Left hindlimb (tissue), 1 donor: ENCODE results near the gene SERPINF2.
"Not testable (repeated sequence)": the region's sequence is repeated elsewhere in the genome, so short reads cannot be mapped to it uniquely, and the experiment has no call there.

Experiments
- DNase-seq: peaks from one replicate; pipeline ENCODE4 v3.0.0-alpha.2; 2018

The SERPINF2 gene

DNA sequence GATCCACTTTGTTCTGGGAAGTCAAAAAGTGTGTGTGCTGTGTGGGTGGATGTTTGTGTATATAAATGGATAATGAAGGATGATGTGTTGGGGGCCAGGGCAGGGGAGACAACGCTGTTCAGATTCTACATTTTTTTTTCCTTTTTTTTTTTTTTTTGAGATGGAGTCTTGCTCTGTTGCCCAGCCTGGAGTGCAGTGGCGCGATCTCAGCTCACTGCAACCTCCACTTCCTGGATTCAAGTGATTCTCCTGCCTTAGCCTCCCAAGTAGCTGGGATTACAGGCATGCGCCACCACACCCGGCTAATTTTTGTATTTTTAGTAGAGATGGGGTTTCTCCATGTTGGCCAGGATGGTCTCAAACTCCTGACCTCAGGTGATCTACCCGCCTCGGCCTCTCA is 22.0 kb downstream of the SERPINF2 start:
- DNase-seq = not testable (repeated sequence)

- no peak for DNase-seq
Measured at GRCh38 chr17:1765576-1765975, 22.9 kb downstream of the SERPINF2 start.

DNA sequence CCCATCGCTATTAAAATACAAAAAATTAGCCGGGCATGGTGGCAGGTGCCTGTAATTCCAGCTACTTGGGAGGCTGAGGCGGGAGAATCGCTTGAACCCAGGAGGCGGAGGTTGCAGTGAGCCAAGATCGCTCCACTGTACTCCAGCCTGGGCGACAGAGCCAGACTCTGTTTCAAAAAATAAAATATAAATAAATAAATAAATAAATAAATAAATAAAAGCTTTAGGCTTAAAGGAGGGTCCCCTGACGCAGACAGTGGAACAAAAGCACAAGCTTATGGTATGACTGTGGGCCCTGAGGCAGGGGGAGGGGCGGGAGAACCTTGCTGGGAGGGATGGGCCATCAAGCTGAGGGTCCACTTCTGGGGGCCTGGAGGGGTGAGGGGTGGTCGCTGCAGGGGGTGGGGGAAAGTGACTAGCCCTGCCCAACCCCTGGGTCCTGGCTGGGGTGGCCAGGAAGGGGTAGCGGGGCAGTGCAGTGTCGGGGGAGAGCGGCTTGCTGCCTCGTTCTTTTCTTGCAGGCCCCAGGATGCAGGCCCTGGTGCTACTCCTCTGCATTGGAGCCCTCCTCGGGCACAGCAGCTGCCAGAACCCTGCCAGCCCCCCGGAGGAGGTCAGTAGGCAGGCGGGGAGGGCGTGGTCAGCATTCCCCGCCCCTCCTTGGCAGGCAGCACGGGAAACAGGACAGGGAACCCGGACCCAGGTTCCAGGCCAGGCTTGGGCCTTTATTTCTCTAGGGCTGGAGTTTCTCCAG is 23.9 kb downstream of the SERPINF2 start:
- no peak for DNase-seq

GRCh38 chr17:1767358-1767757 is 24.7 kb downstream of the SERPINF2 start:
- DNase-seq = no peak

GRCh38 chr17:1769822-1770477 is 27.3 kb downstream of the SERPINF2 start:
- DNase-seq = no peak

GRCh38 chr17:1773000-1773695 is 30.5 kb downstream of the SERPINF2 start:
- not testable (repeated sequence) for DNase-seq

GRCh38 chr17:1773696-1774181 is 31.1 kb downstream of the SERPINF2 start:
- DNase-seq = no peak

DNA sequence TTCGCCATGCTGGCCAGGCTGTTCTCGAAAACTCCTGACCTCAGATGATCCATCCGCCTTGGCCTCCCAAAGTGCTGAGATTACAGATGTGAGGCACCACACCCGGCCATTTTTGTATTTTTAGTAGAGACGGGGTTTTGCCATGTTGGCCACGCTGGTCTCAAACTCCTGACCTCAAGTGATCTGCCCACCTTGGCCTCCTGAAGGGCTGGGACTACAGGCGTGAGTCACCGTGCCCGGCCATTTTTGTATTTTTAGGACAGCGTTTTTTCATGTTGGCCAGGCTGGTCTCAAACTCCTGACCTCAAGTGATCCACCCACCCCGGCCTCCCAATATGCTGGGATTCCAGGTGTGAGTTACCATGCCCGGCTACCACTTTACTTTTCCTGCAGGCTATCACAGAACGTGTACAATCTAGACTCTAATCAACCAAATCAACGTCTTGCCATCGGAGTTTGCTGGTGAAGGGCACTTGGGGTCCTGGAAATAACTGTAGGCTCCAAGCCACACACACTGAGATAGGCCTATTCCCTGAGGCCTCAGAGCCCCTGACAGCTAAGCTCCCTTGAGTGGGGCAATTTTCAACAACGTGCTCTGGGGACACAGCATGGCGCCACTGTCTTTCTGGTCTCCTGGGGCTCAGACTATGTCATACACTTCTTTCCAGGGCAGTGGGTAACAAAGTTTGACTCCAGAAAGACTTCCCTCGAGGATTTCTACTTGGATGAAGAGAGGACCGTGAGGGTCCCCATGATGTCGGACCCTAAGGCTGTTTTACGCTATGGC is 31.9 kb downstream of the SERPINF2 start:
- no peak for DNase-seq

- no peak for DNase-seq
Measured at GRCh38 chr17:1776328-1776727, 33.7 kb downstream of the SERPINF2 start.

DNA sequence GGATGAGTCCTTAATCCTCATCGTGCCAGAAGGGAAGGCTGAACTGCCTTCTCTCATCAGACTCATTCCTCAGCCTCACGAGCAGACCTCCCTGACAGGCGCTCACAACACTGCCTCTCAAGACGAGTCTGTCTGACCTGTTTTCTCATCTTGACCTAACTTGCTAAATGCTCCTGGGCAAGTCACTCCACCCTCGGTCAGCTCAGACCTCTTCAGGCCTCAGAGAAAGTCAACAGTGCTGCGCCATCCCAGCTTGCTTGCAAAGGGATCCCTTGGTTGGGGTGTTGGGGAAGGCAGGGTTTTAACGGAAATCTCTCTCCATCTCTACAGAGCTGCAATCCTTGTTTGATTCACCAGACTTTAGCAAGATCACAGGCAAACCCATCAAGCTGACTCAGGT is 34.2 kb downstream of the SERPINF2 start:
- no peak for DNase-seq

GRCh38 chr17:1779571-1780131 is 37.0 kb downstream of the SERPINF2 start:
- peak; percentile 92 for DNase-seq

GRCh38 chr17:1782171-1782567 is 39.5 kb downstream of the SERPINF2 start:
- DNase-seq = no peak

GRCh38 chr17:1783271-1783670 is 40.6 kb downstream of the SERPINF2 start:
- no peak for DNase-seq

DNA sequence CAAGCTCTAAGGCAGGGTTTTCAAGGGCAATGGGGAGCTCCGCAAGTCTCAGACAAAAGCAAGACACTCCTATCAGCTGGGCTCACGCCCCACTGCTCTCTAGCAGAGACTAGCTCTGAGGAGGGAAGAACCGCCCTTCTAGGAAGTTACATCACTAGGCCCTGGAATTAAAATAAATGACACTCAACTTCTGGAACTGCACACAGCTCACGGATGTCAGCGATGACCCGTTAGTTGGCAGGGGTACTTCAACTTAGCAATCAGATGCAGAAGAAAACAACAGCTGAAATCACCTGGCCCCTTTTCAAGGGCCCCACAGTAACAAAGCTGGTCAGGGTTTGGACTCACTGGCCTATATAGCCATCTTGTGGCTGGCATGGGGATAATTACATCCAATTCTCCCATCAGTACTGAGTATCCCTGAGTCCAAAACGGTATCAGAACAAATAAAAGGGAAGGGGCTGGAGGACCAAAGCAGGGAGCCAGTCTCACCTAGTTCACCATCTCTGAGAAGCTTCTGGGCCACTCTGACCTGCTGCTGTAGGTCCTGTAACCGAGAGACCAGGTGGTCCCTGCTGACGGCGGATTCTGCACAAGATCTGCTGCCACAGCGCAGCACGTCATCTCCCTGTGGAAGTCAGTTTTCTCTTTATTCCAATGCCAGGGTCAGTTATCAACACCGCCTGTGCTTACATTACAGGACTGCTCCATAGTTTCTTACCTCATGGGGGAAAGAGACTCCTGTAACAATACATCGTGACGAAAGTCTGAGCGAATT is 41.4 kb downstream of the SERPINF2 start:
- DNase-seq = peak; percentile 76

GRCh38 chr17:1785930-1786329 is 43.3 kb downstream of the SERPINF2 start:
- DNase-seq = no peak

DNA sequence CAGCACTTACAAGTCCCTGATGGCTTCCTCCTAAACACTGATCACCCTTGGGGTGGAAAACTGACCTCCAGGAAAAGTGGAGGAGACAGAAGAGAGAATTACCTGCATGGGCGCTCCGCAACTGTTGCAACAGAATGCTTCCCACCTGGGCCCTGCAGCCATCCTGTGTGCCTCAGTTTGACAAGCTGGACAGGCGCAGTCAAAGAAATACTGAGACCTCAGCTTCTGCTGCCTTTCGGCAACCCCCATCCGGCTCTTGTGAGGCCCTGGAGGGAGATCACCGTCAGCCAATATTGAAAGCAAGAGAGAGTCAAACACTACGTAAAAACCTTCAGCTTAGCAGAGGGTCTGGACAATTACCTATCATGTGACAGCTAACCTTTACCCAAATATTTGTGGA is 44.0 kb downstream of the SERPINF2 start:
- no peak for DNase-seq

DNA sequence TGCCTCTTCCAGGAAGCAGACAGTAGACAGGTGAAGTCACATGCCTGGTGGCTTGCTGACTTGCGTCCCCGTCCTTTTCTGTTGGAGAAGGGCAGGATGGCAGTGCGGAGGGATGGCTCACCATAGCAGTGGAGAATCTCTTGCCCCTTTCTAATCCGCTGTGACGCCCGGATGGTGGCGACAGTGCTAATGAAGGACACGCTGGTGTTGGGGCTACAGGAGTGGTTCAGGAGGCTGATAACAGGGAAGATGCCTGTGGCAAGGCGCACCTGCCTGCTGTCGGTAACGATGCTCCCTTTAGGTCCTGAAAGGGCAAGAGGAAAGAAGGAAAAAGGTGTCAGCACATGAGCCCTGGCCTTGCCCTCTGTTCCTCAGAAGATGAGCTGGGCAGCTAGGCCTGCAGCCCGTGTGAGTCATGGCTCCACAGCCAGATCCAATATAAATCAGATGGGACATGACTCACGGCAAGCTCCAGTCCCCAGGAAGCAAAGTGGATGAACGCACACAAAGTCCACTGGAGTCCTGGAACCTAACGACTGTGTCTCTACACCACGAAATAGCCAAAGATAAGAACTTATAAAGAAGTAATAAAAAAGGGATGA is 44.7 kb downstream of the SERPINF2 start:
- no peak for DNase-seq

- DNase-seq = no peak
Measured at GRCh38 chr17:1789936-1790335, 47.3 kb downstream of the SERPINF2 start.

DNA sequence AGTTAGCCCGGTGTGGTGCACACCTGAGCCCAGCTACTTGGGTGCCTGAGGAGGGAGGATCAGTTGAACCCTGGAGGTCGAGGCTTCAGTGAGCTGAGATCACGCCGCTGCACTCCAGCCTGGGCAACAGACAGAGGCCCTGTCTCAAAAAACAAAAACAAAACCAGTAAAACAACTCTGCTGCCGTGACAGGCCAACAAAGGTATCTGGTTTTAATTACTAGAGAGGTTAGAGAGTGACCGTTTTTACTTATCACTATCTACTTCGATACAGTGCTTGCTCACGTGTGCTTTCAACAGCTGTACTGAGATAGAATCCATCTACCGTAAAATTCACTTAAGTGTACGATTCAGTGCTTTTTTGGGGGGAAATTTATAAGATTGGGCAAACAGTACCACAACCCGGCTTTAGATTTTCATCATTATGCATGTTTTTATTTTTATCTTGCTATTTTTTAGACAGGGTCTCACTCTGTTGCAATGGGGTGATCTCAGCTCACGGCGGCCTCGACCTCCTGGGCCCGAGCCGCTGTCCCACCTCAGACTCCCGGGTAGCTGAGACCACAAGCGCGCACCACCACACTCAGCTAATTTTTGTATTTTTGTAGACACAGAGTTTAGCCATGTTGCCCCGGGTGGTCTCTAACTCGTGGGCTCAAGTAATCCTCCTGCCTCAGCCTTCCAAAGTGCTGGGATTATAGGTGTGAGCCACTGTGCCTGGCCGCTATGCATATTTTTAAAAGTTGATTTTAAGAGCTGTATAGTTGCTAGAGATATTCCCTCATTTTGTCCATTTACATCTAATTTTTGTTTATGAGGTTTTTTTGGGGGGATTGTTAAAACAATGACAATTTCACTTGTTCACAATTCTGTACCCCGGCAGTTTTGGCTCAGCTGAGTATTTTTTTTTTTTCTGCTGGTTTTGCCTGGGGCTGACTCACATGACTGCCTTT is 50.1 kb downstream of the SERPINF2 start:
- no peak for DNase-seq

DNA sequence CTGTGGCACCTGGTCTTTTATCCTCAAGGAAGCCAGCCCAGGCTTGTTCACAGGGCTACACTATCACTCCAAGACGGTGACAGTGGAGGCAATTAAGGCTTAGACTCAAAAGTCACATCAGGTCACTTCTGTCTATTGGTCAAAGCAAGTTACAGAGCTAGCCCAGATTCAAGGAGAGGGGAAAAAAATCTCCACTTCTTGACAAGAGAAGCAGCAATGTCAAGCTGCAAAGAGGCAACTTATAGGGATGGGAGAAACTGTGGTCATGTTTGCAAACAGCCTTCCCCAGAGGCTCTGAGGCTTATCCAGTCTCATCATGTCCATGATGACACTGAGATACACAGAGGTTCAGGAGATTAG is 50.8 kb downstream of the SERPINF2 start:
- no peak for DNase-seq
